Urinary bladder (tissue), 4 donors: Measurements from ENCODE around the gene MORC3. TPM values are rescaled to one million over a fixed set of nuclear protein-coding genes. Genes with fewer than 3 reads are reported as not detected.
"Not testable (repeated sequence)": the region's sequence is repeated elsewhere in the genome, so short reads cannot be mapped to it uniquely, and the experiment has no call there.

Experiments
- DNase-seq: peaks from one replicate; pipeline ENCODE4 v3.0.0-alpha.2; 2015; ENCODE audit errors: extremely low spot score
- H3K27ac ChIP-seq: one replicate; pipeline ENCODE4 v1.5.1; 2013; ENCODE audit warnings: low read depth, mild to moderate bottlenecking, moderate library complexity
- H3K36me3 ChIP-seq: one replicate; pipeline ENCODE4 v1.6.1; 2013; ENCODE audit warnings: mild to moderate bottlenecking, moderate library complexity; ENCODE audit not compliant: insufficient read depth
- H3K4me1 ChIP-seq: one replicate; pipeline ENCODE4 v1.6.1; 2013; ENCODE audit warnings: mild to moderate bottlenecking, moderate library complexity; ENCODE audit not compliant: insufficient read depth
- H3K4me3 ChIP-seq: one replicate; pipeline ENCODE4 v1.5.1; 2013; ENCODE audit warnings: low read depth, low read length
- WGBS: extraction: QIAGEN DNeasy Blood & Tissue Kit; methylation state at CpG from one replicate; pipeline ENCODE4 v1.1.7; 2013; 5-methylcytosine and 5-hydroxymethylcytosine counted together
- polyA plus RNA-seq: library from polyadenylated mRNA; stranded (reverse); fragments of 200-250 nt; gene quantifications from one replicate; pipeline ENCODE4 v1.2.3, GENCODE V29; 2013
- total RNA-seq: library from RNA; depleted of rRNA; stranded (reverse); fragments of >200 nt; gene quantifications from one replicate; pipeline ENCODE4 v1.2.3, GENCODE V29; 2014
- donor health status: healthy with polysubstance abuse.
- donor health status: healthy.

The MORC3 gene
- total and polyA plus RNA-seq, 2 donors = 21.4 to 130 TPM

- 87% methylated on average over 2 of the region's 2 CpGs for WGBS
Measured at GRCh38 chr21:36313446-36313845, 6.6 kb upstream of the MORC3 start.

GRCh38 chr21:36316045-36316444 is 4.0 kb upstream of the MORC3 start:
- not testable (repeated sequence) for H3K36me3 ChIP-seq, DNase-seq, H3K4me3 ChIP-seq, H3K4me1 ChIP-seq, H3K27ac ChIP-seq
- WGBS = 91% methylated on average over 3 of the region's 3 CpGs

More at GRCh38 chr21:36313446-36313845, 6.6 kb upstream of the MORC3 start:
- not testable (repeated sequence) for H3K4me3 ChIP-seq, H3K36me3 ChIP-seq, H3K4me1 ChIP-seq, H3K27ac ChIP-seq, DNase-seq

GRCh38 chr21:36316872-36317484 is 3.0 kb upstream of the MORC3 start:
- no peaks in the 10 kb centered on the region for H3K4me1 ChIP-seq
- 86% methylated on average over 14 of the region's 14 CpGs for WGBS
- no peak overlapping the region for H3K27ac ChIP-seq
- no peak overlapping the region for H3K4me3 ChIP-seq
- H3K36me3 ChIP-seq = no peaks in the 10 kb centered on the region
- DNase-seq = no peak

- H3K4me3 ChIP-seq = peak overlapping the region; percentile 36
- not testable (repeated sequence) for H3K4me1 ChIP-seq, DNase-seq, H3K36me3 ChIP-seq
- peak overlapping the region; percentile 80 for H3K27ac ChIP-seq
- 50% methylated on average over 17 of the region's 17 CpGs for WGBS
Measured at GRCh38 chr21:36319406-36319766, 611 bp upstream of the MORC3 start.

- WGBS = under 1% methylated on average over 62 of the region's 62 CpGs
- DNase-seq = no peak
- H3K4me1 ChIP-seq = no peaks in the 10 kb centered on the region
Measured at GRCh38 chr21:36320421-36321324, 676 bp downstream of the MORC3 start.

GRCh38 chr21:36321325-36322082 is 1.5 kb downstream of the MORC3 start:
- H3K36me3 ChIP-seq = no peaks in the 10 kb centered on the region
- peak overlapping the region; percentile 83 for H3K4me3 ChIP-seq
- peak overlapping the region; percentile 98 for H3K27ac ChIP-seq
- DNase-seq = no peak
- WGBS = 16% methylated on average over 8 of the region's 8 CpGs
- no peaks in the 10 kb centered on the region for H3K4me1 ChIP-seq

More at GRCh38 chr21:36320421-36321324, 676 bp downstream of the MORC3 start:
- peak overlapping the region; percentile 98 for H3K27ac ChIP-seq
- no peaks in the 10 kb centered on the region for H3K36me3 ChIP-seq
- peak overlapping the region; percentile 83 for H3K4me3 ChIP-seq

GRCh38 chr21:36322083-36322424 is 2.1 kb downstream of the MORC3 start:
- Histone ChIP-seq H3K27ac (no peak overlapping the region), H3K4me1 (no peaks in the 10 kb centered on the region), H3K36me3 (no peaks in the 10 kb centered on the region), H3K4me3 (no peak overlapping the region)
- WGBS = 57% methylated on average over 2 of the region's 2 CpGs
- DNase-seq = no peak

GRCh38 chr21:36323032-36323431 is 3.0 kb downstream of the MORC3 start:
- no peaks in the 10 kb centered on the region for H3K4me1 ChIP-seq
- H3K36me3 ChIP-seq = no peaks in the 10 kb centered on the region
- 33% methylated on average over 3 of the region's 3 CpGs for WGBS
- DNase-seq = no peak
- no peak overlapping the region for H3K27ac ChIP-seq
- no peak overlapping the region for H3K4me3 ChIP-seq

- Histone ChIP-seq H3K36me3 (no peaks in the 10 kb centered on the region), H3K4me1 (no peaks in the 10 kb centered on the region), H3K4me3 (no peak overlapping the region), H3K27ac (no peak overlapping the region)
- no peak for DNase-seq
- WGBS = 90% methylated on average over 8 of the region's 8 CpGs
Measured at GRCh38 chr21:36325373-36326010, 5.5 kb downstream of the MORC3 start.

- no peak for DNase-seq
- no peak overlapping the region for H3K4me3 ChIP-seq
- no peak overlapping the region for H3K27ac ChIP-seq
- 75% methylated on average over 2 of the region's 2 CpGs for whole genome bisulfite sequencing
- no peaks in the 10 kb centered on the region for H3K36me3 ChIP-seq
- H3K4me1 ChIP-seq = no peaks in the 10 kb centered on the region
Measured at GRCh38 chr21:36330904-36331303, 10.9 kb downstream of the MORC3 start.

- Histone ChIP-seq H3K36me3 (peaks cover 2% of the 10 kb centered on the region), H3K27ac (peak overlapping the region; percentile 45), H3K4me1 (no peaks in the 10 kb centered on the region), H3K4me3 (no peak overlapping the region)
- WGBS = 83% methylated on average over 3 of the region's 3 CpGs
- DNase-seq = no peak
Measured at GRCh38 chr21:36337099-36337509, 17.1 kb downstream of the MORC3 start.

- Histone ChIP-seq H3K36me3 (peaks cover 3% of the 10 kb centered on the region), H3K4me1 (no peaks in the 10 kb centered on the region), H3K27ac (no peak overlapping the region), H3K4me3 (no peak overlapping the region)
- DNase-seq = no peak
- 97% methylated on average over 10 of the region's 10 CpGs for whole genome bisulfite sequencing
Measured at GRCh38 chr21:36338975-36339374, 19.0 kb downstream of the MORC3 start.

GRCh38 chr21:36342581-36342980 is 22.6 kb downstream of the MORC3 start:
- H3K4me3 ChIP-seq, H3K36me3 ChIP-seq, H3K4me1 ChIP-seq, DNase-seq, H3K27ac ChIP-seq: not testable (repeated sequence)
- 94% methylated on average over 7 of the region's 7 CpGs for WGBS
